Lung (tissue), 12 donors: Measurements from ENCODE around the gene ARSB. TPM values are rescaled to one million over a fixed set of nuclear protein-coding genes. Genes with fewer than 3 reads are reported as not detected.

Experiments
- ATAC-seq: fragments of 200-7000 bp; cut with Tn5 transposase; one replicate; pipeline ENCODE4 v1.9.1; 2020; ENCODE audit warnings: moderate number of reproducible peaks; ENCODE audit not compliant: insufficient read depth, low FRiP score
- DNase-seq, 3 donors: peaks; one replicate each; pipeline ENCODE4 v3.0.0-alpha.2; 2013 to 2017
- H3K27ac ChIP-seq, 2 donors: one replicate each; pipeline ENCODE4 v1.5.1; 2013; ENCODE audit warnings: mild to moderate bottlenecking in 2 of 2, moderate library complexity in 2 of 2, control low read depth in 1 of 2, inconsistent platforms in 1 of 2, low read depth in 1 of 2, low read length in 1 of 2
- H3K27me3 ChIP-seq, 3 donors: one replicate each; pipeline ENCODE4 v1.5.1; 2013; ENCODE audit warnings: low read length in 2 of 3; ENCODE audit not compliant: control insufficient read depth in 3 of 3, insufficient read depth in 3 of 3
- H3K36me3 ChIP-seq, 4 donors: one replicate each; pipeline ENCODE4 v1.5.1; 2013; ENCODE audit warnings: low read length in 4 of 4, mild to moderate bottlenecking in 1 of 4, moderate library complexity in 1 of 4; ENCODE audit not compliant: control insufficient read depth in 4 of 4, insufficient read depth in 4 of 4
- H3K4me1 ChIP-seq, 5 donors: one replicate each; pipeline ENCODE4 v1.5.1; 2013; ENCODE audit warnings: low read length in 5 of 5, mild to moderate bottlenecking in 2 of 5, moderate library complexity in 1 of 5; ENCODE audit not compliant: control insufficient read depth in 5 of 5, insufficient read depth in 5 of 5
- H3K4me3 ChIP-seq: one replicate; pipeline ENCODE4 v1.5.1; 2013; ENCODE audit warnings: mild to moderate bottlenecking, control low read depth, moderate library complexity
- H3K9ac ChIP-seq, 2 donors: one replicate each; pipeline ENCODE4 v1.5.1; 2013; ENCODE audit warnings: low read length in 2 of 2, control low read depth in 1 of 2; ENCODE audit not compliant: insufficient read depth in 1 of 2
- H3K9me3 ChIP-seq, 4 donors: one replicate each; pipeline ENCODE4 v1.5.1; 2013; ENCODE audit warnings: low read length in 3 of 4, mild to moderate bottlenecking in 1 of 4, moderate library complexity in 1 of 4; ENCODE audit not compliant: control insufficient read depth in 4 of 4, insufficient read depth in 3 of 4
- CTCF ChIP-seq: IDR thresholded peaks from 2 replicates; pipeline ENCODE4 v1.5.1; 2012; ENCODE audit warnings: mild to moderate bottlenecking; ENCODE audit errors: control extremely low read depth, extremely low read depth
- WGBS, 2 donors: extraction: QIAGEN DNeasy Blood & Tissue Kit; methylation state at CpG; one replicate each; pipeline ENCODE4 v1.1.7; 2013; 5-methylcytosine and 5-hydroxymethylcytosine counted together
- polyA plus RNA-seq, 2 donors: library from polyadenylated mRNA; stranded (reverse); fragments of 200-250 nt; gene quantifications; one replicate each; pipeline ENCODE4 v1.2.1, GENCODE V29; 2013
- total RNA-seq, 2 donors: library from RNA; depleted of rRNA in 1 of 2; stranded (reverse); fragments of >200 nt in 1 of 2; gene quantifications; one replicate each; pipeline ENCODE4 v1.2.1, GENCODE V29; 2014 to 2021
- donor health status: control.
- donor health status: control.
- donor health status: Bipolar disorder and iron deficiency.
- donor health status: healthy.
- donor health status: DM: yes; HTN: yes; CAD: no.

Gene ARSB
- total and polyA plus RNA-seq, 4 donors = 3.2 to 17.3 (median 11.1) TPM

GRCh38 chr5:79005936-79006631, 21.0 kb upstream of the ARSB start:
- Histone ChIP-seq H3K9me3 (peaks cover 0 to 3% (median 0%) of the 10 kb centered on the region in 4 donors), H3K27me3 (no peaks in the 10 kb centered on the region), H3K36me3 (no peaks in the 10 kb centered on the region), H3K9ac (no peak overlapping the region), H3K4me1 (no peaks in the 10 kb centered on the region), H3K27ac (no peak overlapping the region), H3K4me3 (no peak overlapping the region)
- WGBS, 2 donors = 88 to 95% methylated on average over 6 of the region's 6 CpGs
- no peak for TF ChIP-seq CTCF
- DNase-seq = no peak
- no peak for ATAC-seq

- WGBS, 2 donors = 73 to 85% methylated on average over 4 of the region's 4 CpGs
- TF ChIP-seq CTCF = no peak
- Histone ChIP-seq H3K4me3 (no peak overlapping the region), H3K27ac (no peak overlapping the region), H3K27me3 (no peaks in the 10 kb centered on the region), H3K4me1 (no peaks in the 10 kb centered on the region), H3K9ac (no peak overlapping the region), H3K9me3 (peaks cover 0 to 3% (median 0%) of the 10 kb centered on the region in 4 donors), H3K36me3 (no peaks in the 10 kb centered on the region)
- ATAC-seq (no peak), DNase-seq (no peak)
These were observed 20.0 kb upstream of the ARSB start for GRCh38 chr5:79005151-79005550.

GRCh38 chr5:79002374-79002773, 17.3 kb upstream of the ARSB start:
- TF ChIP-seq CTCF = no peak
- Histone ChIP-seq H3K4me3 (no peak overlapping the region), H3K4me1 (no peaks in the 10 kb centered on the region), H3K27ac (no peak overlapping the region), H3K27me3 (no peaks in the 10 kb centered on the region), H3K36me3 (no peaks in the 10 kb centered on the region), H3K9me3 (peaks cover 0 to 1% (median 0%) of the 10 kb centered on the region in 4 donors), H3K9ac (no peak overlapping the region)
- DNase-seq = no peak
- WGBS, 2 donors = 87 to 92% methylated on average over 1 of the region's 1 CpG
- no peak for ATAC-seq

- H3K27me3 ChIP-seq = no peaks in the 10 kb centered on the region
- no peaks in the 10 kb centered on the region for H3K36me3 ChIP-seq
- H3K4me3 ChIP-seq = no peak overlapping the region
- TF ChIP-seq CTCF = no peak
- no peak overlapping the region for H3K27ac ChIP-seq
- ATAC-seq (no peak), DNase-seq (no peak)
- H3K9ac ChIP-seq = no peak overlapping the region
- no peaks in the 10 kb centered on the region for H3K4me1 ChIP-seq
- H3K9me3 ChIP-seq = peaks cover 0 to 1% (median 0%) of the 10 kb centered on the region in 4 donors
These were observed 16.4 kb upstream of the ARSB start for GRCh38 chr5:79001471-79001870.
